HEK293T (cell line): ENCODE data around the gene WNK2.

Experiments used
- ARNT ChIP-seq: fragments of 450-650 bp; IDR thresholded peaks from 2 replicates; pipeline ENCODE4 v1.6.1; 2017; ENCODE audit warnings: mild to moderate bottlenecking
- FOXA1 ChIP-seq: fragments of 450-650 bp; IDR thresholded peaks from 2 replicates; pipeline ENCODE4 v1.6.1; 2016; ENCODE audit warnings: mild to moderate bottlenecking
- FOXK2 ChIP-seq: fragments of 450-650 bp; IDR thresholded peaks from 2 replicates; pipeline ENCODE4 v1.6.1; 2016; ENCODE audit warnings: mild to moderate bottlenecking
- HDGF ChIP-seq: fragments of 450-650 bp; IDR thresholded peaks from 2 replicates; pipeline ENCODE4 v1.6.1; 2017; ENCODE audit warnings: antibody characterized with exemption, borderline replicate concordance
- ZNF384 ChIP-seq: fragments of 450-650 bp; IDR thresholded peaks from 2 replicates; pipeline ENCODE4 v1.6.1; 2016
- TF ChIP-seq, protein P1 (sequence below): fragments of 450-650 bp; IDR thresholded peaks from 2 replicates; pipeline ENCODE4 v1.6.1; 2016

DNA sequence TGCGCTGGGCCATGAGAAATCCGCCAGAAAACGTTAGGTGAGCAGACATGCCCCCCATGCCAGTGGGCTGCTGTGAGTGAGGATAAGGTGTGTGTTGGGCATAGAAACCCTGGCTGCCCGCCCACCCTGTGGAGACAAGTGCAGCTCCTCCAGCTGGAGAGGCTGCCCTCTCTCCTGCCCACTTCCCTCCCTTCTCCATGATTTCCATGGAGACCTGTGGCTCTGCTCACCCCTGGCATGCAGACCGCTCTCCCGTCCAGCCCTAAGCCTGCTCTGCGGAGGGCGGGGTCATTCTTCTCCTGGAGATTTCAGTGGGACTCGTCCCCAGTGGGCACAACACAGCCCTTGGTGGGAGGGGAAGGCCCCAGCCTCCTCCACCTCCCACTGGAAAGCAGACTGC, 134.5 kb downstream of the WNK2 start:
- TF ChIP-seq FOXK2 (no peak), HDGF (no peak), ARNT (no peak), ZNF384 (no peak), FOXA1 (no peak)
- TF ChIP-seq, protein P1, sequence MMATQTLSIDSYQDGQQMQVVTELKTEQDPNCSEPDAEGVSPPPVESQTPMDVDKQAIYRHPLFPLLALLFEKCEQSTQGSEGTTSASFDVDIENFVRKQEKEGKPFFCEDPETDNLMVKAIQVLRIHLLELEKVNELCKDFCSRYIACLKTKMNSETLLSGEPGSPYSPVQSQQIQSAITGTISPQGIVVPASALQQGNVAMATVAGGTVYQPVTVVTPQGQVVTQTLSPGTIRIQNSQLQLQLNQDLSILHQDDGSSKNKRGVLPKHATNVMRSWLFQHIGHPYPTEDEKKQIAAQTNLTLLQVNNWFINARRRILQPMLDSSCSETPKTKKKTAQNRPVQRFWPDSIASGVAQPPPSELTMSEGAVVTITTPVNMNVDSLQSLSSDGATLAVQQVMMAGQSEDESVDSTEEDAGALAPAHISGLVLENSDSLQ, result no peak
